NOMO-1 treated with DMSO at 0.1 percent for 48 hours (cell line): ENCODE measurements around the gene SFXN3.
A peak's percentile ranks its signal among the peaks of the same experiment; 100 is the strongest.

Experiments
- DNase-seq: peaks from one replicate; lab custom pipeline; 2025; ENCODE audit not compliant: unreplicated experiment; lab: John Stamatoyannopoulos, UW

Gene SFXN3

DNA sequence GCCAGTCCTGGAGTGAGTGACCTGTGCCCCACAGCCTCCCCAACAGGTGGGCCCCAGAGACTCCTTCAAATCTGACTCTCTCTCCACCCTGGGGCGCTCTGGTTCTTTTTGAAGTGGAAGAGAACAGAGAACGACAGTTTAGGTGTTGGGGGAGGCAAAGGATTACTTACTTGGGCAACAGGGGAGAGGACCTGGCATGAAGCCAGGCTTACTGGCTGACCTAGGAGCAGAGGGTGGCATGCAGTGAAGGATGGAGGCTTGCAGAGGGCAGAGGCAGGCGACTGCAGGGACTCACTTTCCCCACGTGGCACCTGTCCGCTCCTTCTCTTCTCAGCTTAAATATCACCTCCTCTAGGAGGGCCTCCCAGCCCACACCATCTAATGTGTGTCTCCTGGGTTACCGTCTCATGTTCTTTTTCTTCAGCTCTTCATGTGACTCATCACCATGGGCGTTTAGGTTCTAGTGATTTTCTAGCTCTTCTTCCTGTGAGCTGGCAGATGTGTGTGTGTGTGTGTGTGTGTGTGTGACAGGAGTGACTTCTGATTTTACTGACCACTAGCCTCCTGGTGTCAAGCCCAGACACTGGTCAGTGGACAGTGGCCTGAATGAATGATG is 16.0 kb upstream of the SFXN3 start:
- peak; percentile 34 for DNase-seq

GRCh38 chr10:101015582-101015973 is 15.5 kb upstream of the SFXN3 start:
- DNase-seq = no peak

DNA sequence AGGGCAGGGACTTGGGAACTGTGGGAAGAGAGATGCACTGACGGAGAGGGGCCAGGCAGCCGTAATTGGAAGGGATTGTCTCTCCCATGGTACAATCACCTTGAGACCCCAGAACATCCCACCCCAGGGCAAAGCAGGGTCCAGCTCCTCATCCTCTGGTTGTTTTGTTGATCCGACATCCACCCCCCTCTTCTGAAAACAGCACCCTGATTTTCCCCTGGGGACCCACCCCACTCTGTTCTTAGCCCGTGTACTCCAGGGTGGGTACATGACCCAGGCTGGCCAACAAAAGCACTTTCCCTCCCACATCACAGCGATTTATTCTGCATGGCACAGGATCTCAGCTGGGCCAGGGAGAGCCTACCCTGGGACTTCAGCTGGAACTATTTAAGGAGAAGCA is 14.2 kb upstream of the SFXN3 start:
- DNase-seq = no peak

DNA sequence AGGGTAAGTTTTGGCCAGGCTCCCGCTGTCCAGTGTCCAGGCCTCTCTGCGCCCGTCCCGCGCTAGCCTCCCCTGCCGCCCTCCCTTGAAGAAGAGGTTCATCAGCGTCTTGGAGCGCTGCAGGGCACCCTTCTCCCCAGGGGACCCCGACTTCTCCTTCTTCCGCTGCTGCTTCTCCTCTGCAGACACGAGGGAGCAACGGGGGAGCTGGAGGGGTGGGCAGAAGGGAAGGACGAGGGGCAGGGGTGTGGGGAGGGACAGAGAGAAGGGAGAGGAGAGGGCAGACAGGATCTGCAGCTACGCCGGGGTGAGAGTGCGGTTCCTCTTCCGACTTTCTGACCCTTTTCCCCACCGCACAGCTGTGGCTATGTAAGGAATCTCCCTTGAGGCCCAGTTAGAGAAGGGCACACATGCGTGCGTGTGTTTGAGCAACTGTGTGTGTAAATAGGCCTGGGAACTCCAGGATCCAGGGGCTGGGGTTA is 12.9 kb upstream of the SFXN3 start:
- peak; percentile 20 for DNase-seq

GRCh38 chr10:101018600-101019439 is 12.2 kb upstream of the SFXN3 start:
- peak; percentile 78 for DNase-seq

GRCh38 chr10:101019440-101019703 is 11.7 kb upstream of the SFXN3 start:
- DNase-seq = no peak

DNA sequence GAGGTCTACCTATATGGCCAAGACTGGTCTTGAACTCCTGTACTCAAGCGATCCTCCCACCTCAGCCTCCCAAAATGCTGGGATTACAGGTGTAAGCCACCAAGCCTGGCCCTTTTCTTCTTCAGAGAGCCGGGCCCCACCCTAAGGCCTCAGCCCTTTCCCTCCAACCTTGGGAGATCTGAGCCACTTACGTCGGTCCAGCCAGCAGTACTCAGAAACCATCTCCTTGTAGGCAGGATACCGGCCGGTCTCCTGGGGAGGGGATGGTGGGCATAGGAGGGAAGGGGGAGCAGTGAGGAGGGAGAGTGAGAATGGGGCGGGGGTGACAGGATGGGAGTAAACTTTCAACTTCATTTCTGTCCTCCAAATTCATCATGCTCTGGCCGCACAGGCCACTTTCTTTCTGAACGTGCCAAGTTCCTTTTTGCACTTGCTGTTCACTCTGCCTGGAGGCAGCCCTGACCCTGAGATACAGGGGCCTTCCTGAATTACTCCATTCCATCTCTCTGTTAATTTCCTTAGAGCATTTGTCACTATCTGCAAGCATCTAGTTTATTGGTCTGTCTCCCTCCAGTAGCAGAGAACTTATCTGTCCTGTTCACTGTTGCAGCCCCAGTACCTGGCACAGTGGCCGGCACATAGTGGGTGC is 10.5 kb upstream of the SFXN3 start:
- no peak for DNase-seq

DNA sequence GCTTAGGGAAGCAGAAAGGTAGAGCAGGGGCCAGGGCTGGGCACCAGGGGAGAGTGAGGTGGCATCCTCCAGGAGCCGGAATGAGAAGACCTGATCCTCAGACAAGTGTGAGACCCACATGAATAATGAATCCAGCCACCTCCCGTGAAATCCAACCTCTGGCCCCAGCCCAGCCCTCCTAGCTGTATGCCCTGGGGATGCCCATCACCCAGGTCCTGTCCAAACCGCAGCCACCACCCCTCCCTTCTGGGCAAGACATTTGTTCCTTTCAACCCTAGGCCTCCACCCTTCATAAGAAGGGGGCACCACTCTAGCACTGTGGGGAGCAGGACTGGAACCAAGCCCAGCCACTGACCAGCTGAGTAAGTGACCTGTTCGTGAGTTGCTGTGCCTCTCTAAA is 9.8 kb upstream of the SFXN3 start:
- no peak for DNase-seq

GRCh38 chr10:101021692-101022251 is 9.3 kb upstream of the SFXN3 start:
- DNase-seq = no peak

DNA sequence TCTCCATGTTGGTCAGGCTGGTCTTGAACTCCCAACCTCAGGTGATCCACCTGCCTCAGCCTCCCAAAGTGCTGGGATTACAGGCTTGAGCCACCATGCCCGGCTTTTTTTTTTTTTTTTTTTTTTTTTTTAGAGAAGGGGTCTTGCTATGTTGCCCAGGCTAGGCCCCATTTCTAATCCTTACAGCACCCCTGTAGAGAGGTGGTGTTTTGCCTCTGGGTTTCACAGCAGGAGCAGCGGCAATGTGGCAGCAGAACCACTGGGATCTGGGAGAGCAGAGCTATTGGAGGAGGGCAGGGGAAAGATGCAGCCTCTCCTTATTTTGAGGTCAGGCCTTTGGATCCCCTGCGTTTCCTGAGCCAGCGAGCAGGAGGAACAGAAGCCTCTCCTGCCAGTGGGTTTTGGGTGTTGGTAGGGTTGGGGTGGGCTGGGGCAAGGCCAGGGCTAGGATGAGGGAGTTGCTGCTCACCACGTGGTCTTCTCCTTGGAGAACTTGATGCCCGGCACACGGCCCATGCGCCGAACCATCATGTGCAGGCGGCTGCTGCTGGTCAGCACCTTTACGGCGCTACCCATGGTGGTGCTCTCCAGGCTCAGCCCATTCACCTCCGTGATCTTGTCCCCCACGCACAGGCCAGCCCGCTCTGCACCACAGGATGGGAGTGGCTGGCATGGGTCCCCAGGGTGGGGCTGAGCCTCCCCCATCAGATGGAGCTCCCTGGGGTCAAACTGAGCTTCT is 7.9 kb upstream of the SFXN3 start:
- DNase-seq = no peak

DNA sequence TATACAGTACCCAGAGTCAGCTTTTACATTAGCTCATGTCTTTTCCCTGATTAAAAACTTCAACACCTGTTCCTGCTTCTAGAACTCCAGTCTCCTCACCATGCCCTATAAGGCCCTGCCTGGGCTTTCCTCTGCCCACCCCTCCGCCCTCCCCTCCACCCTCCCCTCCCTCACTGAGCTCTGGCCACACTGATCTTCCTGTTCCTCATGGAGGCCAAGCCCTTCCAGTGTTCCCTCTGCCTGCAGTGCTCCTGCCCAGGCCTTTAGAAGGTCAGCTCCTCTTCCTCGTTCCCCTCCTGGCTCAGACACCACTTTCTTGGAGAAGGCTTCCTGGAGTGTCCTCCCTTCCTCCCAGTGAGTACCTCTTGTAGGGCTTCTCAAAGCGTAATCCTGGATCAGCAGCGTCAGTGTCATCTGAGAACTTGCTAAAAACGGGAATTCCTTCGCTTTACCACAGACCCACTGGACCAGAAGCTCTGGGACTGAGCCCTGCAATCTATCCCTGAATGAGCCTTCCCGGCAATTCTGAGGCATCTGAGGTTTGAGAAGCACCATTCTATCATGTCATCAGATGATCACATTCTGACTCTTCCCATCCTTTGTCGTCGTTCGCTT is 3.8 kb upstream of the SFXN3 start:
- DNase-seq = no peak

- DNase-seq = peak; percentile 14
These were observed 2.3 kb upstream of the SFXN3 start for GRCh38 chr10:101028446-101029337.

- no peak for DNase-seq
These were observed 1.3 kb upstream of the SFXN3 start for GRCh38 chr10:101029520-101030295.

- DNase-seq = no peak
These were observed 422 bp upstream of the SFXN3 start for GRCh38 chr10:101030496-101031127.

GRCh38 chr10:101031796-101032636 is 982 bp downstream of the SFXN3 start:
- DNase-seq = peak; percentile 61

- peak; percentile 51 for DNase-seq
These were observed 1.7 kb downstream of the SFXN3 start for GRCh38 chr10:101032637-101033224.

DNA sequence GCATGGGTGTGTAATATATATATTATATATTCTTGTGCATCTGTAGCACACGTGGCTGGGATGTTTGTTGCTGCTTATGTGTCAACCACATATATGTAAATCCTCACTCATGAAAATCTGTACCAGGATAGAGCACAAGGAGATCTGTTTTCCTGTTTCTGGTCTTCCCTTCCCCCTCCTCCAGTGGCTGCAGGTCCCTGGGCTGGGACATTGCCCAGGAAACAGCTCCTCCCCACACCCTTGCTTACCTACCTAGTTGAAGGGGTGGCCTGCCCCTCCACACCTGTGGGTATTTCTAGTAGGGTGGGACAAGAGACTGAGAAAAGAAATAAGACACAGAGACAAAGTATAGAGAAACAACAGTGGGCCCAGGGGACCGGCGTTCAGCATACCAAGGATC is 2.2 kb downstream of the SFXN3 start:
- no peak for DNase-seq
